22Rv1 (cell line): ENCODE measurements around the gene RPTOR.

Experiments used
- CTCF ChIP-seq: fragments of 450-650 bp; IDR thresholded peaks from 2 replicates; pipeline ENCODE4 v1.5.1; 2017; ENCODE audit warnings: mild to moderate bottlenecking
- ZFX ChIP-seq: fragments of 450-650 bp; IDR thresholded peaks from 2 replicates; pipeline ENCODE4 v1.6.1; 2017; ENCODE audit warnings: antibody characterized with exemption, borderline replicate concordance

- no peak for TF ChIP-seq CTCF
- no peak for TF ChIP-seq ZFX
Measured at GRCh38 chr17:80836971-80837481, 292.4 kb downstream of the RPTOR start.
